ENCODE measurements around the gene FKBP1A. TPM values are rescaled to one million over a fixed set of nuclear protein-coding genes. Genes with fewer than 3 reads are reported as not detected.

Gene FKBP1A
- total RNA-seq, 2 donors from 2014 or later: 103 to 161 TPM

- Histone ChIP-seq H3K9me3 (no peaks in the 10 kb centered on the region), H3K27me3 (replicated peaks; ENCODE audit: insufficient read depth) (no peaks in the 10 kb centered on the region), H3K27ac (no peak overlapping the region), H3K4me3 (no peak overlapping the region), H3K36me3 (no peaks in the 10 kb centered on the region), H3K4me1 (replicated peaks) (no peaks in the 10 kb centered on the region)
- intact Hi-C loops (cut with DNase I): no loop called here
- TF ChIP-seq POLR2A (IDR thresholded peaks at IDR 0.05): no peak
- TF ChIP-seq CTCF (IDR thresholded peaks at IDR 0.05): no peak
- no peak for TF ChIP-seq POLR2AphosphoS5 (IDR thresholded peaks at IDR 0.05)
- no peak for DNase-seq (ENCODE audit: low spot score)
Measured at GRCh38 chr20:1417790-1418189, 24.9 kb upstream of the FKBP1A start.

DNA sequence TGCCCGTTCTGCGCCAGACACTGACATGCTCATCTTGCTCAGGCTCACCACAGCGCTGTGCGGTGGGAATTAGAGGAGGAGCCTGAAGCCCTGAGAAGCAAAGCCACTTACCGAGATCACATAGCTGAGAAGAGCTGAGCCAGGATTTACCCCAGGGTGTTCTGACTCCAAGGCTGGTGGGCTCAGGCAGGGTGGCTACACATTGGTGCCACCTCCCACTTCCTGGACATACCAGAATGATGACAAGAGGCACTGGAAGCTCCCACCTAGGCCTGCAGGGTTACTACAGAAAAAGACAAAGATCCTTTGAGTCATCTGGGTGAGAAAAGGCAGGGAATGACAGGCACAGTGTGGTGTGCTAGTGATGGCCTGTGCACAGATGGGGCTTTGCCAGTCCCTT is 24.4 kb upstream of the FKBP1A start:
- TF ChIP-seq POLR2A (IDR thresholded peaks at IDR 0.05) (no peak), POLR2AphosphoS5 (IDR thresholded peaks at IDR 0.05) (no peak)
- H3K9me3 ChIP-seq: no peaks in the 10 kb centered on the region
- intact Hi-C loops (cut with DNase I): no loop called here
- no peaks in the 10 kb centered on the region for H3K36me3 ChIP-seq
- H3K27ac ChIP-seq: no peak overlapping the region
- no peak overlapping the region for H3K4me3 ChIP-seq
- no peak for DNase-seq (ENCODE audit: low spot score)
- H3K4me1 ChIP-seq (replicated peaks): no peaks in the 10 kb centered on the region
- WGBS: 60% methylated on average over 5 of the region's 5 CpGs
- no peaks in the 10 kb centered on the region for H3K27me3 ChIP-seq (replicated peaks; ENCODE audit: insufficient read depth)

GRCh38 chr20:1415667-1416468 is 23.0 kb upstream of the FKBP1A start:
- 64% methylated on average over 8 of the region's 8 CpGs for WGBS
- Histone ChIP-seq H3K9me3 (no peaks in the 10 kb centered on the region), H3K27ac (no peak overlapping the region), H3K4me3 (no peak overlapping the region), H3K27me3 (replicated peaks; ENCODE audit: insufficient read depth) (no peaks in the 10 kb centered on the region), H3K36me3 (no peaks in the 10 kb centered on the region), H3K4me1 (replicated peaks) (no peaks in the 10 kb centered on the region)
- intact Hi-C loops (cut with DNase I): no loop called here
- TF ChIP-seq POLR2A (IDR thresholded peaks at IDR 0.05): no peak
- no peak for TF ChIP-seq POLR2AphosphoS5 (IDR thresholded peaks at IDR 0.05)
- TF ChIP-seq CTCF (IDR thresholded peaks at IDR 0.05): no peak
- DNase-seq (ENCODE audit: low spot score): no peak

- no peaks in the 10 kb centered on the region for H3K9me3 ChIP-seq
- no peaks in the 10 kb centered on the region for H3K36me3 ChIP-seq
- H3K4me3 ChIP-seq: no peak overlapping the region
- intact Hi-C loops (cut with DNase I): no loop called here
- no peaks in the 10 kb centered on the region for H3K4me1 ChIP-seq (replicated peaks)
- no peak overlapping the region for H3K27ac ChIP-seq
- H3K27me3 ChIP-seq (replicated peaks; ENCODE audit: insufficient read depth): no peaks in the 10 kb centered on the region
- WGBS: 43% methylated on average over 4 of the region's 4 CpGs
- no peak for DNase-seq (ENCODE audit: low spot score)
- TF ChIP-seq CTCF (IDR thresholded peaks at IDR 0.05) (no peak), POLR2A (IDR thresholded peaks at IDR 0.05) (no peak), POLR2AphosphoS5 (IDR thresholded peaks at IDR 0.05) (no peak)
Measured at GRCh38 chr20:1414982-1415381, 22.1 kb upstream of the FKBP1A start.

- Histone ChIP-seq H3K9me3 (no peaks in the 10 kb centered on the region), H3K4me3 (no peak overlapping the region), H3K27me3 (replicated peaks; ENCODE audit: insufficient read depth) (no peaks in the 10 kb centered on the region), H3K36me3 (no peaks in the 10 kb centered on the region), H3K27ac (no peak overlapping the region), H3K4me1 (replicated peaks) (no peaks in the 10 kb centered on the region)
- 33% methylated on average over 2 of the region's 2 CpGs for WGBS
- intact Hi-C loops (cut with DNase I): no loop called here
- TF ChIP-seq CTCF (IDR thresholded peaks at IDR 0.05) (no peak), POLR2AphosphoS5 (IDR thresholded peaks at IDR 0.05) (no peak), POLR2A (IDR thresholded peaks at IDR 0.05) (no peak)
- DNase-seq (ENCODE audit: low spot score): no peak
Measured at GRCh38 chr20:1405801-1406200, 12.9 kb upstream of the FKBP1A start.

Measured in prostate gland (tissue), 2 donors.